HFF-Myc (cell line): ENCODE results near the gene GPR32.
"Not testable (repeated sequence)": the region's sequence is repeated elsewhere in the genome, so short reads cannot be mapped to it uniquely, and the experiment has no call there.

Experiments used
- DNase-seq: peaks from one replicate; pipeline ENCODE4 v3.0.0-alpha.2; 2011; ENCODE audit warnings: low read depth; ENCODE audit errors: extremely low read depth
- H3K4me3 ChIP-seq: replicated peaks from 2 replicates; pipeline ENCODE4 v1.5.1; 2011; ENCODE audit warnings: low read depth, mild to moderate bottlenecking, control low read depth, low read length
- CTCF ChIP-seq: IDR thresholded peaks from 2 replicates; pipeline ENCODE4 v1.5.1; 2012; ENCODE audit warnings: mild to moderate bottlenecking, low read depth, low read length, control low read depth; ENCODE audit errors: missing control alignments

GPR32 gene

DNA sequence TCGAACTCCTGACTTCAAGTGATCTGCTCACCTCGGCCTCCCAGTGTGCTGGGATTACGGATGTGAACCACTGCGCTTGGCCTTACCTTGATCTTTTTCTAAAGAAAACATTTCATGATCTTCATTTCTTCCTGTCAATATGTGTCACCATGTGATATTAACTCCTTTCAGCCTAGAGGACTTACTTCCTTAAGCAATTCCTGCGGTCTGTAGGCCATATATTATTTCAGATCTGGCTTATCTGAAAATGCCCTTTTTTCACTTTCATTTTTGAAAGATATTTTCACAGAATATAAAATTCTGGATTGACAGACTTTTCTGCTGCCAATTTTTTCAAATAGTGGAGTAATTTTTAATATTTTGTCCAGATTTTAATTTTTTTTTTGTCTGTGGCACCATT is 2.0 kb upstream of the GPR32 start:
- TF ChIP-seq CTCF, result no peak
- DNase-seq, result no peak
- H3K4me3 ChIP-seq, result no peak overlapping the region

DNA sequence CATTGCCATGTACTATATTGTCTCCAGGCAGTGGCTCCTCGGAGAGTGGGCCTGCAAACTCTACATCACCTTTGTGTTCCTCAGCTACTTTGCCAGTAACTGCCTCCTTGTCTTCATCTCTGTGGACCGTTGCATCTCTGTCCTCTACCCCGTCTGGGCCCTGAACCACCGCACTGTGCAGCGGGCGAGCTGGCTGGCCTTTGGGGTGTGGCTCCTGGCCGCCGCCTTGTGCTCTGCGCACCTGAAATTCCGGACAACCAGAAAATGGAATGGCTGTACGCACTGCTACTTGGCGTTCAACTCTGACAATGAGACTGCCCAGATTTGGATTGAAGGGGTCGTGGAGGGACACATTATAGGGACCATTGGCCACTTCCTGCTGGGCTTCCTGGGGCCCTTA is 624 bp downstream of the GPR32 start:
- DNase-seq, result no peak
- TF ChIP-seq CTCF, result no peak

DNA sequence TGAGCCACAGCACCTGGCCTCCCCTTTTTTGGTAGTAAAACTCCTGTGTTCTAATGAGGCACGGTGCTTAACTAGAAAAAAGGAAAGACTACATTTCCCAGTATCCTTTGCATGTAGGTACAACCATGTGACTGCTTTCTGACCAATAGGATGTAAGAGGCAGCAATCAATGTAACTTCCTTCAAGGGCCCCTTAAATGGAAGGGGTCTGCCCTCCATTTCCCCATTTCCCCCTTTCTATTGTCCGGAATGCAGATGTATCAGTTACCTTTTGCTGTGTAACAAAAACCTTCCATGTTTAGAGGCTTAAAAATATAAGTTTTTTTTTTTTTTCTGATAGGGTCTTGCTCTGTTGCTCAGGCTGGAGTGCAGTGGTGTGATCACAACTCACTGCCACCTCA is 2.2 kb downstream of the GPR32 start:
- H3K4me3 ChIP-seq, result no peak overlapping the region
- no peak for DNase-seq
- TF ChIP-seq CTCF, result no peak

More for the DNA sequence above, 624 bp downstream of the GPR32 start:
- no peak overlapping the region for H3K4me3 ChIP-seq

GRCh38 chr19:50772912-50773311 is 2.6 kb downstream of the GPR32 start:
- DNase-seq, H3K4me3 ChIP-seq: not testable (repeated sequence)

- DNase-seq, H3K4me3 ChIP-seq: not testable (repeated sequence)
These were observed 3.2 kb downstream of the GPR32 start for GRCh38 chr19:50773454-50773853.

DNA sequence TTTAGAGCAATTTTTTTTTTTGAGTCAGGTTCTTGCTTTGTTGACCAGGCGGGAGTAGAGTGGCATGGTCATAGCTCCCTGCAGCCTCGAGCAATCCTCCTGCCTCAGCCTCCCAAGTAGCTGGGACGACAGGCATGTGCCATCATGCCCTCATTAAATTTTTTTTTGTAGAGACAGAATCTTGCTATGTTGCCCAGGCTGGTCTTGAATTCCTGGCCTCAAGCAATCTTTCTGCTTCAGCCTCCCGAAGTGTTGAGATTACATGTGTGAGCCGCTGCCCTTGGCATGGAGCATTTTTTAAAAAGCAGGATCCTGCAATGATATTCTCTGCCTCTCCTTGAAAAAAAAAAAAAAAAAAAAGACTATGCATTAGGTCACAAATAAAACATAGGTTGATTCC is 5.9 kb downstream of the GPR32 start:
- no peak for DNase-seq
- no peak for TF ChIP-seq CTCF
- no peak overlapping the region for H3K4me3 ChIP-seq

GRCh38 chr19:50777261-50777660 is 7.0 kb downstream of the GPR32 start:
- no peak for TF ChIP-seq CTCF
- no peak for DNase-seq
- no peak overlapping the region for H3K4me3 ChIP-seq

- no peak for TF ChIP-seq CTCF
- no peak overlapping the region for H3K4me3 ChIP-seq
These were observed 7.6 kb downstream of the GPR32 start for GRCh38 chr19:50777830-50778303.

More at GRCh38 chr19:50777830-50778303, 7.6 kb downstream of the GPR32 start:
- no peak for DNase-seq
